LNCaP clone FGC (cell line): ENCODE data around the gene PSEN1.

ENCODE experiments used
- DNase-seq: peaks from one replicate; pipeline ENCODE4 v3.0.0-alpha.2; 2011; ENCODE audit warnings: low read depth
- H3K4me3 ChIP-seq: 2 replicates; pipeline ENCODE4 v1.5.1; 2011; ENCODE audit warnings: mild to moderate bottlenecking, low read depth, low read length, control low read depth
- TF ChIP-seq, protein P1 (sequence below): IDR thresholded peaks from 2 replicates; pipeline ENCODE4 v1.5.1; 2012; ENCODE audit warnings: mild to moderate bottlenecking; ENCODE audit not compliant: control insufficient read depth, insufficient read depth; ENCODE audit errors: extremely low read depth

The PSEN1 gene

DNA sequence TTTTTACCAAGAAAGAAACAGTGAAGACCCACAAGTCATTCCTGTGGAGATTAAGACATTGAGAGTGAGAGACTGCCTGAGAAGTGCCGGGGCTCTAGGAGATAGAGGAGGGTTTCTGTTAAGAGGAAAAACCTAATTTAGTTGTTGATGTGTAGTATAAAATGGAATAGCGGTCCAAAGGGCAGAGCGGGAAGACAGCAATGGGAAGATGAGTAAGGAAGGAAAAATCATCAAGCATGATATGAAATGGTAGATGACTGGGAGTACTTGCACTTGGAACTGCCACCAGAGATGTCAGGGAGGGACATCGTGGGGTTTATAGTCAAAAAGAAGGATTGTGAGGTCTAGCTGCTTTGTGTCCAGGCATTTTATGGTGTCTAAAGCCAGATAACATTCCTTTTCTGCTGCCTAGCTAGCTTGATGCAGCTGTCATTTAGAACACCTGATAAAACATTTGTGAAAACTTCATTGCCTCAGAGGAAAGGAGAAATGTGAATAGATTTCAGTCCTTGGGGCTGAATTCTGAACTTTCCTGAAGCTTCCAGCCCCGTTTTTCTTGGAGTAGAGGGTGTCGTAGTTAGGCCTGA, 20.1 kb upstream of the PSEN1 start:
- no peak overlapping the region for H3K4me3 ChIP-seq
- TF ChIP-seq, protein P1, sequence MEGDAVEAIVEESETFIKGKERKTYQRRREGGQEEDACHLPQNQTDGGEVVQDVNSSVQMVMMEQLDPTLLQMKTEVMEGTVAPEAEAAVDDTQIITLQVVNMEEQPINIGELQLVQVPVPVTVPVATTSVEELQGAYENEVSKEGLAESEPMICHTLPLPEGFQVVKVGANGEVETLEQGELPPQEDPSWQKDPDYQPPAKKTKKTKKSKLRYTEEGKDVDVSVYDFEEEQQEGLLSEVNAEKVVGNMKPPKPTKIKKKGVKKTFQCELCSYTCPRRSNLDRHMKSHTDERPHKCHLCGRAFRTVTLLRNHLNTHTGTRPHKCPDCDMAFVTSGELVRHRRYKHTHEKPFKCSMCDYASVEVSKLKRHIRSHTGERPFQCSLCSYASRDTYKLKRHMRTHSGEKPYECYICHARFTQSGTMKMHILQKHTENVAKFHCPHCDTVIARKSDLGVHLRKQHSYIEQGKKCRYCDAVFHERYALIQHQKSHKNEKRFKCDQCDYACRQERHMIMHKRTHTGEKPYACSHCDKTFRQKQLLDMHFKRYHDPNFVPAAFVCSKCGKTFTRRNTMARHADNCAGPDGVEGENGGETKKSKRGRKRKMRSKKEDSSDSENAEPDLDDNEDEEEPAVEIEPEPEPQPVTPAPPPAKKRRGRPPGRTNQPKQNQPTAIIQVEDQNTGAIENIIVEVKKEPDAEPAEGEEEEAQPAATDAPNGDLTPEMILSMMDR = no peak
- DNase-seq = no peak

DNA sequence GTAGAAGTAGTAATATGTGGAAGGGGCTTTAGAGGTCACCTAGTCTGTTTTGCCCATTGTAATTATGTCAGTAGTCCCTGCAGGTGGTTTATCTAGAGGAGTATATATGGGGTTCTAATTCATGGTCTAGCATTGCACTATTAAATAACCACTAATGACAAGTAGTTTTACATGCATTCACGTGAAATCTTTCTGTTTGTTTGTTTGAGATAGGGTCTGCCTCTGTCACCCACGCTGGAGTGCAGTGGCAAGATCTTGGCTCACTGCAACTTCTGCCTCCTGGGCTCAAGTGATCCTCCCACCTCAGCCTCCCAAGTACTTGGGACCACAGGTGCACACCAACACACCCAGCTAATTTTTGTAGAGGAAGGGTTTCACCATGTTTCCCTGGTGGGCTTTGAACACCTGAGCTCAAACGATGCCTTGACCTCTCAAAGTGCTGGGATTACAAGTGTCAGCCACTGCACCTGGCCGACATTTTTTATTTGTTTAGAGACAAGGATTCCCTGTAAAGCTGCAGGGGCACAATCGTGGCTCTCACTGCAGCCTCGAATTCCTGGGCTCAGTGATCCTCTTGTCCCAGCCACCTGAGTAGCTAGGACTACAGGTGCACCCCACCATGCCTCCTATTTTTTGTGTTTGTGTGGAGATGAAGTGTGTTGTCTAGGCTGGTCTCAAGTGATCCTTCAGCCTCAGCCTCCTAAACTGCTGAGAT, 12.0 kb upstream of the PSEN1 start:
- no peak for DNase-seq
- TF ChIP-seq, protein P1 = no peak
- H3K4me3 ChIP-seq = no peak overlapping the region

DNA sequence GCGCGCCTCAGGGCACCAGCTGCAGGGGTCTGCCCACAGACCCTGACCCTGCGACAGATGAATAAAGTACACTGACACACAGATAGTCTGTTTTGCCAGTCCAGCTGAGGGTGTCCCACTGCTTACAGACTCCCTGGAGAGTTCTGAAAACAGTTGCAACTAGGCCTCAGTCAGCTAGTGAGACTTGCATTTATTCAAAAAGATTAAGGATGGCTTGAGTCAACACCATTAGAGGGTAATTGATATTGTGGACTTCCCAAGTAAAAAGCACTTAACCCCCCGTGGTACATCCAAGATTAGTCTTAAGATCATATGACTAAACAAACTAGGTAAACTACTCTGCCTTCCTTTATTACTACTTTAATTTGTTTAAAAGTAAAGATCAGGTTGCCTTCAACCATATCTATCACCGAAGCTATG, 11.1 kb upstream of the PSEN1 start:
- TF ChIP-seq, protein P1 = no peak
- DNase-seq = no peak
- no peak overlapping the region for H3K4me3 ChIP-seq

DNA sequence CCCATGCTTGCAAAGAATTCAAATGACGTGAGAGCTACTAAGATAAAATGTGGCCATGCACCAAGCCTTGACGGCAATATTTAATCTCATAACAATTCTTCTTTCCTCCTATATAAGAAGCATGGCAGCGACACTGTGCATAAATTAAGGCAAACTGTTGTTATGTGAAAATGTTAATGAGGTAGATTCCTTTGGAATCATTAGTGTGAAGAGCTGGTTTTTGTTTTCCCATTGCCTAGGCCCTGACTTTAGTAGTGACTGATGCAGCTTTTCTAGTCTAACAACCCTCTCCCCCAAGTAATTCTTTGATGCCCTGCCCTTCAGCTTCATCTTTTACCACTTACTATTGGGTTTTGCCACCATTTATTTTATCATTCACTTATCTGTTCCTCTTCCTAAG, 10.6 kb upstream of the PSEN1 start:
- DNase-seq = no peak
- TF ChIP-seq, protein P1 = no peak
- H3K4me3 ChIP-seq = no peak overlapping the region

DNA sequence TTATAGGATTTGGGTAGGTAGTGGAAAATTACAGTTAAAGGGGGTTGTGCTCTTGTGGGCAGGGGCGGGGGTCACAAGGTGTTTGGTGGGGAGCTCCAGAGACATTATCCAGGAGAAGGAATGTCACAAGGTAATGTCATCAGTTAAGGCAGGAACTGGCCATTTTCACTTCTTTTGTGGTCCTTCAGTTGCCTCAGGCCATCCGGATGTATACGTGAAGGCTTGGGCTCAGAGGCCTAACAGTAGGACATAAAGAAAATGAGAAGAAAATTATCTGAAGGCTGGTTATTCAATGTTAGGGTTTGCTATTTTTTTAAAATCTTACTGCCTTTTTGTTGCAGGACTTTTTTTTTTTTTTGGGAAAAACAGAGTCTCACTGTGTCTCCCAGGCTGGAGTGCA, 2.5 kb upstream of the PSEN1 start:
- TF ChIP-seq, protein P1 = no peak
- no peak for DNase-seq
- H3K4me3 ChIP-seq = no peak overlapping the region

DNA sequence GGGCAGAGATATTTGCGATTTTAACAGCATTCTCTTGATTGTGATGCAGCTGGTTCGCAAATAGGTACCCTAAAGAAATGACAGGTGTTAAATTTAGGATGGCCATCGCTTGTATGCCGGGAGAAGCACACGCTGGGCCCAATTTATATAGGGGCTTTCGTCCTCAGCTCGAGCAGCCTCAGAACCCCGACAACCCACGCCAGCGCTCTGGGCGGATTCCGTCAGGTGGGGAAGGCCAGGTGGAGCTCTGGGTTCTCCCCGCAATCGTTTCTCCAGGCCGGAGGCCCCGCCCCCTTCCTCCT, 271 bp upstream of the PSEN1 start:
- DNase-seq = no peak
- TF ChIP-seq, protein P1 = no peak
- H3K4me3 ChIP-seq = peak overlapping the region; percentile 65

DNA sequence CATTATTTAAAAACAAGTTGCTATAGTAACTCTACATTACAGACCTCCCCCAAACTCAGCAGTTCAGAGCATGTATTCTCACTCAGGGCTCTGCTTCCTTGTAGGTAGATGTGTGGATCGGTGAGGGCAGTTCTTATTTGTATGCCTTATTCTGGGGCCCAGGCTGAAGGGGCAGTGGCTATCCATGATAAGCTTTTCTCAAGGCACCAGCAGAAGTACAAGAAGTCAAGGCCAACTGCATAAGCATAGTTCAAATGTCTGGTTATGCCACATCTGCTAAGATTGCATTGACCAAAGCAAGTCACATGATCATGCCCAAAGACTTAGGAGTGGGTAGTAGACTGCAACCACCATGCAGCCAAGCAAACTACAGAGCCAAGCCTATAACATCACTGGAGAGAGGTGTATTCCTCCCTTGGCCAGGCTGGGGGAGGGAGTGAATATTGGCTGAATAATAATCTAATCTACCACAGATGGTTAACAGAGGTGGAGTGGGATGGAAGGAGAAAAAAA, 4.6 kb downstream of the PSEN1 start:
- DNase-seq = no peak
- no peak overlapping the region for H3K4me3 ChIP-seq
- TF ChIP-seq, protein P1 = no peak
